ENCODE measurements around the gene OR2D2.
A peak's percentile ranks its signal among the peaks of the same experiment; 100 is the strongest.

The OR2D2 gene

GRCh38 chr11:6928916-6929315, 36.6 kb upstream of the OR2D2 start:
- TF ChIP-seq TCF4 (CRISPR knock-in tag; IDR thresholded peaks at IDR 0.05; ENCODE audit: borderline replicate concordance) = no peak
- no peak for TF ChIP-seq ZC3H10 (CRISPR knock-in tag; IDR thresholded peaks at IDR 0.05)
- ATAC-seq = no peak

- TF ChIP-seq ZFP30 (CRISPR knock-in tag; IDR thresholded peaks at IDR 0.05) (no peak), OSR1 (CRISPR knock-in tag; IDR thresholded peaks at IDR 0.05) (no peak)
- ATAC-seq = peak; percentile 63; the same call in 2 of the 3 replicates
These were observed 34.8 kb upstream of the OR2D2 start for GRCh38 chr11:6927030-6927617.

- ATAC-seq = peak; percentile 77
- TF ChIP-seq ARNTL (CRISPR knock-in tag; IDR thresholded peaks at IDR 0.05; ENCODE audit: borderline replicate concordance, low read depth) = no peak
- no peak for TF ChIP-seq ZNF565 (CRISPR knock-in tag; conservative IDR thresholded peaks at IDR 0.05; ENCODE audit: low read depth)
- TF ChIP-seq PPARA (CRISPR knock-in tag; IDR thresholded peaks at IDR 0.05; ENCODE audit: borderline replicate concordance) = no peak
- TF ChIP-seq CSDC2 (CRISPR knock-in tag; IDR thresholded peaks at IDR 0.05) = no peak
- TF ChIP-seq SNAI2 (CRISPR knock-in tag; IDR thresholded peaks at IDR 0.05) = no peak
- no peak for TF ChIP-seq CREB5 (CRISPR knock-in tag; IDR thresholded peaks at IDR 0.05; ENCODE audit: low read depth)
- TF ChIP-seq BACH2 (CRISPR knock-in tag; IDR thresholded peaks at IDR 0.05; ENCODE audit: borderline replicate concordance) = no peak
- TF ChIP-seq OSR1 (CRISPR knock-in tag; IDR thresholded peaks at IDR 0.05) = no peak
- TF ChIP-seq RARB (CRISPR knock-in tag; IDR thresholded peaks at IDR 0.05) = no peak
- TF ChIP-seq ESRRG (CRISPR knock-in tag; IDR thresholded peaks at IDR 0.05) = no peak
- TF ChIP-seq ISL1 (CRISPR knock-in tag; IDR thresholded peaks at IDR 0.05) = no peak
- no peak for TF ChIP-seq POU6F1 (CRISPR knock-in tag; IDR thresholded peaks at IDR 0.05; ENCODE audit: borderline replicate concordance, low read depth)
- no peak for TF ChIP-seq TSHZ2 (CRISPR knock-in tag; IDR thresholded peaks at IDR 0.05)
- TF ChIP-seq TCF4 (CRISPR knock-in tag; IDR thresholded peaks at IDR 0.05; ENCODE audit: borderline replicate concordance) = no peak
- no peak for TF ChIP-seq TOX (CRISPR knock-in tag; IDR thresholded peaks at IDR 0.05; ENCODE audit: borderline replicate concordance)
- no peak for TF ChIP-seq ZFP30 (CRISPR knock-in tag; IDR thresholded peaks at IDR 0.05)
- no peak for TF ChIP-seq CSRNP3 (CRISPR knock-in tag; IDR thresholded peaks at IDR 0.05)
- TF ChIP-seq GLIS3 (CRISPR knock-in tag; IDR thresholded peaks at IDR 0.05) = no peak
These were observed 34.1 kb upstream of the OR2D2 start, which contains the start of gene ZNF215 for GRCh38 chr11:6926208-6927029. ZNF215 (plus strand) TSS chr11:6926426; CDS start chr11:6932273, 5,847 bp downstream.

GRCh38 chr11:6925636-6926207, 33.4 kb upstream of the OR2D2 start:
- peak; percentile 20; the same call in 1 of the 3 replicates for ATAC-seq
- no peak for TF ChIP-seq ARNTL (CRISPR knock-in tag; IDR thresholded peaks at IDR 0.05; ENCODE audit: borderline replicate concordance, low read depth)
- no peak for TF ChIP-seq BACH2 (CRISPR knock-in tag; IDR thresholded peaks at IDR 0.05; ENCODE audit: borderline replicate concordance)
- no peak for TF ChIP-seq ISL1 (CRISPR knock-in tag; IDR thresholded peaks at IDR 0.05)
- no peak for TF ChIP-seq TSHZ2 (CRISPR knock-in tag; IDR thresholded peaks at IDR 0.05)
- TF ChIP-seq POU6F1 (CRISPR knock-in tag; IDR thresholded peaks at IDR 0.05; ENCODE audit: borderline replicate concordance, low read depth) = no peak
- no peak for TF ChIP-seq CSRNP3 (CRISPR knock-in tag; IDR thresholded peaks at IDR 0.05)
- no peak for TF ChIP-seq ZNF70 (CRISPR knock-in tag; IDR thresholded peaks at IDR 0.05)
